AG09309 (cell line): ENCODE results near the gene PABPN1.
"Not testable (repeated sequence)": the region's sequence is repeated elsewhere in the genome, so short reads cannot be mapped to it uniquely, and the experiment has no call there.

Experiments
- DNase-seq: peaks from one replicate; pipeline ENCODE4 v3.0.0-alpha.2; 2010; ENCODE audit warnings: low read depth
- H3K4me3 ChIP-seq: 2 replicates; pipeline ENCODE4 v1.5.1; 2011; ENCODE audit warnings: mild to moderate bottlenecking, low read depth, low read length, moderate library complexity; ENCODE audit not compliant: control insufficient read depth
- CTCF ChIP-seq: IDR thresholded peaks from 2 replicates; pipeline ENCODE4 v1.5.1; 2011; ENCODE audit warnings: mild to moderate bottlenecking, low read depth, low read length, inconsistent platforms; ENCODE audit not compliant: insufficient read depth, control insufficient read depth; ENCODE audit errors: missing control alignments

PABPN1 gene

GRCh38 chr14:23323838-23324454 is 2.7 kb downstream of the PABPN1 start:
- TF ChIP-seq CTCF: no peak
- H3K4me3 ChIP-seq: no peak overlapping the region
- DNase-seq: no peak

GRCh38 chr14:23324455-23324846 is 3.2 kb downstream of the PABPN1 start:
- no peak overlapping the region for H3K4me3 ChIP-seq
- no peak for TF ChIP-seq CTCF
- DNase-seq: no peak

GRCh38 chr14:23324993-23325392 is 3.7 kb downstream of the PABPN1 start:
- TF ChIP-seq CTCF: no peak
- no peak for DNase-seq

GRCh38 chr14:23325746-23326145 is 4.5 kb downstream of the PABPN1 start:
- H3K4me3 ChIP-seq, DNase-seq: not testable (repeated sequence)

More at GRCh38 chr14:23324993-23325392, 3.7 kb downstream of the PABPN1 start:
- H3K4me3 ChIP-seq: no peak overlapping the region

- DNase-seq: no peak
Observed at GRCh38 chr14:23326491-23327332, 5.5 kb downstream of the PABPN1 start.

GRCh38 chr14:23327947-23328744 is 6.9 kb downstream of the PABPN1 start:
- TF ChIP-seq CTCF: peak; percentile 81
- peak; percentile 44 for DNase-seq
- no peak overlapping the region for H3K4me3 ChIP-seq

More at GRCh38 chr14:23326491-23327332, 5.5 kb downstream of the PABPN1 start:
- no peak overlapping the region for H3K4me3 ChIP-seq
- no peak for TF ChIP-seq CTCF
